SK-N-SH (cell line): ENCODE measurements around the gene DLG4. TPM values are rescaled to one million over a fixed set of nuclear protein-coding genes. Genes with fewer than 3 reads are reported as not detected.

Experiments
- CTCF ChIA-PET: fragments of 300-600, 350-600 bp; formaldehyde crosslinking; extraction: SDS; loops from one replicate; lab custom pipeline; 2021; lab: Yijun Ruan, JAX
- POLR2A ChIA-PET: fragments of 350-600 bp; sonication (Branson Sonifier 250); formaldehyde crosslinking; extraction: SDS; loops from one replicate; lab custom pipeline; 2020; ENCODE audit warnings: antibody characterized with exemption, inconsistent platforms; lab: Yijun Ruan, JAX
- DNase-seq: peaks from one replicate; pipeline ENCODE4 v3.0.0; 2012
- H2AFZ ChIP-seq: fragments of 200-600 bp; sonication (generic); 2 replicates; pipeline ENCODE4 v1.8.1; 2016; ENCODE audit warnings: antibody characterized with exemption, mild to moderate bottlenecking, low read depth
- H3F3A ChIP-seq: fragments of 200-600 bp; sonication (generic); replicated peaks from 2 replicates; pipeline ENCODE3; 2016; ENCODE audit warnings: antibody characterized with exemption, mild to moderate bottlenecking; ENCODE audit not compliant: insufficient read depth
- H3K27ac ChIP-seq, 2 experiments: fragments of 200-500 bp in 1 of 2; fragments of 200-600 bp in 1 of 2; sonication (Bioruptor generic) in 1 of 2; sonication (generic), shearing (Covaris generic) in 1 of 2; 2 replicates each; pipeline versions ENCODE4 v1.5.1 to v1.6.1; 2014 to 2016; ENCODE audit warnings: low read depth in 2 of 2, inconsistent platforms in 1 of 2, low read length in 1 of 2, mild to moderate bottlenecking in 1 of 2, mixed read lengths in 1 of 2
- H3K27me3 ChIP-seq: fragments of 200-600 bp; sonication (generic), shearing (Covaris generic); 2 replicates; pipeline ENCODE4 v1.6.1; 2016; ENCODE audit warnings: mixed run types; ENCODE audit not compliant: insufficient read depth
- H3K36me3 ChIP-seq, 2 experiments: fragments of 200-500 bp in 1 of 2; fragments of 200-600 bp in 1 of 2; sonication (Bioruptor generic) in 1 of 2; sonication (generic) in 1 of 2; replicated peaks in 1 of 2; 2 replicates each; pipeline versions ENCODE3 to v1.5.1; 2014 to 2016; ENCODE audit warnings: low read length in 1 of 2, mild to moderate bottlenecking in 1 of 2; ENCODE audit not compliant: insufficient read depth in 2 of 2, control insufficient read depth in 1 of 2
- H3K4me1 ChIP-seq, 2 experiments: fragments of 200-500 bp in 1 of 2; fragments of 200-600 bp in 1 of 2; sonication (Bioruptor generic) in 1 of 2; sonication (generic), shearing (Covaris generic) in 1 of 2; 2 replicates each; pipeline versions ENCODE4 v1.5.1 to v1.6.1; 2014 to 2016; ENCODE audit warnings: low read depth in 1 of 2, low read length in 1 of 2, mixed run types in 1 of 2; ENCODE audit not compliant: insufficient read depth in 2 of 2, control insufficient read depth in 1 of 2
- H3K4me2 ChIP-seq: fragments of 200-600 bp; sonication (generic), shearing (Covaris generic); 2 replicates; pipeline ENCODE4 v1.6.1; 2017; ENCODE audit warnings: mixed run types
- H3K4me3 ChIP-seq, 2 experiments: fragments of 200-500 bp in 1 of 2; fragments of 200-600 bp in 1 of 2; sonication (Bioruptor generic) in 1 of 2; sonication (generic), shearing (Covaris generic) in 1 of 2; 2 replicates each; pipeline versions ENCODE4 v1.5.1 to v1.8.1; 2014 to 2016; ENCODE audit warnings: low read depth in 2 of 2, inconsistent platforms in 1 of 2, low read length in 1 of 2, mild to moderate bottlenecking in 1 of 2, mixed read lengths in 1 of 2, moderate library complexity in 1 of 2
- H3K79me2 ChIP-seq: fragments of 200-600 bp; sonication (generic); 2 replicates; pipeline ENCODE4 v1.8.1; 2017; ENCODE audit warnings: mild to moderate bottlenecking; ENCODE audit not compliant: insufficient read depth
- H3K9ac ChIP-seq: fragments of 200-600 bp; sonication (generic); 2 replicates; pipeline ENCODE4 v1.6.1; 2017; ENCODE audit warnings: mixed run types
- H3K9me2 ChIP-seq: fragments of 200-600 bp; sonication (generic); 2 replicates; pipeline ENCODE4 v1.6.1; 2017; ENCODE audit warnings: mixed run types
- H3K9me3 ChIP-seq: fragments of 200-600 bp; sonication (generic); 2 replicates; pipeline ENCODE4 v1.6.1; 2017; ENCODE audit warnings: mixed run types, mild to moderate bottlenecking, moderate library complexity
- H4K20me1 ChIP-seq: fragments of 200-600 bp; sonication (generic); 2 replicates; pipeline ENCODE4 v1.6.1; 2017; ENCODE audit warnings: mild to moderate bottlenecking, mixed run types; ENCODE audit not compliant: insufficient read depth
- EP300 ChIP-seq, 2 experiments: IDR thresholded peaks; 2 replicates each; pipeline versions ENCODE4 v1.4.0 to v1.6.1; 2012; ENCODE audit warnings: borderline replicate concordance in 1 of 2, low read depth in 1 of 2, low read length in 1 of 2
- EZH2phosphoT487 ChIP-seq: fragments of 200-600 bp; sonication (generic); IDR thresholded peaks from 2 replicates; pipeline ENCODE4 v1.6.1; 2017; ENCODE audit warnings: low read depth, mixed run types, mild to moderate bottlenecking, antibody characterized with exemption, moderate library complexity, borderline replicate concordance
- FOSL2 ChIP-seq: IDR thresholded peaks from 2 replicates; pipeline ENCODE4 v1.4.0; 2012; ENCODE audit warnings: low read depth, mild to moderate bottlenecking, moderate library complexity, borderline replicate concordance
- FOXJ3 ChIP-seq: sonication (generic); formaldehyde crosslinking; IDR thresholded peaks from 2 replicates; pipeline ENCODE4 v1.5.1; 2020; ENCODE audit warnings: mild to moderate bottlenecking, missing genetic modification reagents
- FOXM1 ChIP-seq: IDR thresholded peaks from 2 replicates; pipeline ENCODE4 v1.4.0; 2012; ENCODE audit warnings: low read depth, mild to moderate bottlenecking
- GABPA ChIP-seq: IDR thresholded peaks from 2 replicates; pipeline ENCODE4 v1.4.0; 2012; ENCODE audit warnings: low read depth, mild to moderate bottlenecking
- IRF3 ChIP-seq: fragments of 150-350 bp; IDR thresholded peaks from 2 replicates; pipeline ENCODE4 v1.6.1; 2016; ENCODE audit warnings: mild to moderate bottlenecking, low read depth, low read length
- NRF1 ChIP-seq: IDR thresholded peaks from 2 replicates; pipeline ENCODE4 v1.6.1; 2012; ENCODE audit warnings: low read depth, mild to moderate bottlenecking, low read length
- POLR2AphosphoS5 ChIP-seq: IDR thresholded peaks from 2 replicates; pipeline ENCODE4 v1.6.1; 2012; ENCODE audit warnings: low read depth, low read length
- SMC3 ChIP-seq: IDR thresholded peaks from 2 replicates; pipeline ENCODE4 v1.6.1; 2012; ENCODE audit warnings: low read depth, low read length, improper control_type of control experiment
- TAF1 ChIP-seq: IDR thresholded peaks from 2 replicates; pipeline ENCODE4 v1.6.1; 2012; ENCODE audit warnings: low read depth, mild to moderate bottlenecking, low read length, moderate library complexity, borderline replicate concordance
- TCF12 ChIP-seq: IDR thresholded peaks from 2 replicates; pipeline ENCODE4 v1.4.0; 2012
- USF2 ChIP-seq: fragments of 150-350 bp; IDR thresholded peaks from 2 replicates; pipeline ENCODE4 v1.6.1; 2017; ENCODE audit warnings: antibody characterized with exemption, low read length, low read depth, borderline replicate concordance
- WGBS: methylation state at CpG from one replicate; pipeline ENCODE4 v1.1.6; 2017; ENCODE audit warnings: low lambda C conversion rate; 5-methylcytosine and 5-hydroxymethylcytosine counted together
- polyA plus RNA-seq, 3 experiments: library from polyadenylated mRNA; depleted of rRNA; stranded (reverse); fragments of >200 nt; gene quantifications; 2 replicates each; pipeline ENCODE4 v1.2.3, GENCODE V29; 2012
- TF ChIP-seq, protein P1 (sequence below): IDR thresholded peaks from 2 replicates; pipeline ENCODE4 v1.6.1; 2012; ENCODE audit warnings: mild to moderate bottlenecking, low read depth, low read length, moderate library complexity
- TF ChIP-seq, protein P2 (sequence below): IDR thresholded peaks from 2 replicates; pipeline ENCODE4 v1.4.0; 2012; ENCODE audit warnings: low read depth, borderline replicate concordance

Gene DLG4
- polyA plus RNA-seq, 1 of the 3 experiments (the other 2 are of a cell fraction): 30.5 TPM

DNA sequence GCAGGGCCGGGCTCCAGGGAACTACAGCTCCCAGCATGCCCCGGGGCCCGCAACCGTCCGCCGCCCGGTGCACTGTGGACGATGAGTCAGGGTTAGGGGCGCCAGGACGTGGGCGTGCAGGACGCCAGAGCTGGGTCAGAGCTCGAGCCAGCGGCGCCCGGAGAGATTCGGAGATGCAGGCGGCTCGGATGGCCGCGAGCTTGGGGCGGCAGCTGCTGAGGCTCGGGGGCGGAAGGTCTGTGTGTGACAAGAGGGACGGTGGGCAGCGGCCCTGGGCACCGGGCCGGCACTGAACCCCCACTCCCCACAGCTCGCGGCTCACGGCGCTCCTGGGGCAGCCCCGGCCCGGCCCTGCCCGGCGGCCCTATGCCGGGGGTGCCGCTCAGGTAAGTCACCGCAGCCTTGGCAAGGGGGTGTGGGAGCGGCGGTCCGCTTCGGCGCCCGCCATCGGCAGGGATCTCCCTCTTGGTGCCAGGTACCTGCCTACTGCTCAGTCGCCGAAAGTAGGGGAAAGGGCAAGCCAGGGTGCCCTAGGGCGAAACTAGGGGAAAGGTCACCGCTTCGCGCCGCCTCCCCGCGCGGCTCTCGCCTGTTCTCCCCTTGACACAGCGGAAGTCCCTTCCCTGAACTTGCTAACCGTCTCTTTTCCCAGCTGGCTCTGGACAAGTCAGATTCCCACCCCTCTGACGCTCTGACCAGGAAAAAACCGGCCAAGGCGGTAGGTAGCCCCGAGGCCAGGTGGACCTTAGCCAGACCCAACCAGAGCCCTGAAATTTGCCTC is at the start of gene DLG4, which contains the start of gene ACADVL (continued):
- TF ChIP-seq EZH2phosphoT487 (no peak), IRF3 (no peak), EP300 (IDR thresholded peaks at IDR 0.05; ENCODE audit: borderline replicate concordance in 1 of 2, low read depth in 1 of 2, low read length in 1 of 2) (no peak), TCF12 (peak; percentile 12; the same call in 1 of the 2 replicates), FOXJ3 (no peak), FOSL2 (peak; percentile 63; the same call in 1 of the 2 replicates)
- TF ChIP-seq, protein P1, sequence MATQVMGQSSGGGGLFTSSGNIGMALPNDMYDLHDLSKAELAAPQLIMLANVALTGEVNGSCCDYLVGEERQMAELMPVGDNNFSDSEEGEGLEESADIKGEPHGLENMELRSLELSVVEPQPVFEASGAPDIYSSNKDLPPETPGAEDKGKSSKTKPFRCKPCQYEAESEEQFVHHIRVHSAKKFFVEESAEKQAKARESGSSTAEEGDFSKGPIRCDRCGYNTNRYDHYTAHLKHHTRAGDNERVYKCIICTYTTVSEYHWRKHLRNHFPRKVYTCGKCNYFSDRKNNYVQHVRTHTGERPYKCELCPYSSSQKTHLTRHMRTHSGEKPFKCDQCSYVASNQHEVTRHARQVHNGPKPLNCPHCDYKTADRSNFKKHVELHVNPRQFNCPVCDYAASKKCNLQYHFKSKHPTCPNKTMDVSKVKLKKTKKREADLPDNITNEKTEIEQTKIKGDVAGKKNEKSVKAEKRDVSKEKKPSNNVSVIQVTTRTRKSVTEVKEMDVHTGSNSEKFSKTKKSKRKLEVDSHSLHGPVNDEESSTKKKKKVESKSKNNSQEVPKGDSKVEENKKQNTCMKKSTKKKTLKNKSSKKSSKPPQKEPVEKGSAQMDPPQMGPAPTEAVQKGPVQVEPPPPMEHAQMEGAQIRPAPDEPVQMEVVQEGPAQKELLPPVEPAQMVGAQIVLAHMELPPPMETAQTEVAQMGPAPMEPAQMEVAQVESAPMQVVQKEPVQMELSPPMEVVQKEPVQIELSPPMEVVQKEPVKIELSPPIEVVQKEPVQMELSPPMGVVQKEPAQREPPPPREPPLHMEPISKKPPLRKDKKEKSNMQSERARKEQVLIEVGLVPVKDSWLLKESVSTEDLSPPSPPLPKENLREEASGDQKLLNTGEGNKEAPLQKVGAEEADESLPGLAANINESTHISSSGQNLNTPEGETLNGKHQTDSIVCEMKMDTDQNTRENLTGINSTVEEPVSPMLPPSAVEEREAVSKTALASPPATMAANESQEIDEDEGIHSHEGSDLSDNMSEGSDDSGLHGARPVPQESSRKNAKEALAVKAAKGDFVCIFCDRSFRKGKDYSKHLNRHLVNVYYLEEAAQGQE: no peak

DNA sequence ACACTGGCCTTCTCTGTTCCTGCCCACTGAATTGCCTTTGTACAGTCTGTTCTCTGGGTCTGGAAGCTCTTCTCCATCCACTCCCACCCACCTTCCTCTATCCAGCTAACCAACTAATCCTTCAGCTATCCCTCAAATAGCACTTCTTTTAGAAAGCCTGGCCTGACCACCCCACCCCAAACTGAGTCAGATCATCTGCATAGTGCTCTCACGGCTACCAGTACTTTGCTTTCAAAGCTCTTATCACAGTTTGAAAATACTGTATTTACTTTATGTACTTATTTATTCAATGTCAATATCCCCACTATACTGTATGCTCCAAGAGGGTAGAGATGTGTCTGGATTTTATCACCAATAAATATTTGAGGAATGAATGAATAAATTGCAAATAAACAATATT is 47.1 kb upstream of the DLG4 start:
- H3K9me3 ChIP-seq: no peaks in the 10 kb centered on the region
- H2AFZ ChIP-seq: no peak overlapping the region
- H4K20me1 ChIP-seq: no peaks in the 10 kb centered on the region
- no peak overlapping the region for H3K4me3 ChIP-seq
- 62% methylated on average over 1 of the region's 1 CpG for WGBS
- H3K27ac ChIP-seq: peak overlapping the region in 1 of 2 experiments; percentile 46; a peak in 1 of 4 replicates
- ChIA-PET CTCF (interaction anchor here (1.2 to 2.0 kb wide), 4 partner anchors 15 to 89 kb away, joined by 4 to 12 read pairs (median 5); partner anchors contain the start of gene SLC2A4), POLR2A (no interaction called here)
- no peaks in the 10 kb centered on the region for H3K9me2 ChIP-seq
- no peaks in the 10 kb centered on the region for H3K79me2 ChIP-seq
- no peak overlapping the region for H3K4me2 ChIP-seq
- H3K36me3 ChIP-seq: no peaks in the 10 kb centered on the region
- peaks cover 21% of the 10 kb centered on the region for H3F3A ChIP-seq
- H3K9ac ChIP-seq: no peak overlapping the region
- H3K4me1 ChIP-seq: peaks cover 0 to 6% of the 10 kb centered on the region in 2 experiments; a peak in 2 of 4 replicates
- TF ChIP-seq POLR2AphosphoS5 (no peak), IRF3 (no peak), SMC3 (no peak), FOXM1 (no peak), EP300 (IDR thresholded peaks at IDR 0.05; ENCODE audit: borderline replicate concordance in 1 of 2, low read depth in 1 of 2, low read length in 1 of 2) (no peak), GABPA (no peak), FOSL2 (no peak), NRF1 (no peak), TAF1 (no peak), EZH2phosphoT487 (no peak), USF2 (no peak)
- TF ChIP-seq, protein P2, sequence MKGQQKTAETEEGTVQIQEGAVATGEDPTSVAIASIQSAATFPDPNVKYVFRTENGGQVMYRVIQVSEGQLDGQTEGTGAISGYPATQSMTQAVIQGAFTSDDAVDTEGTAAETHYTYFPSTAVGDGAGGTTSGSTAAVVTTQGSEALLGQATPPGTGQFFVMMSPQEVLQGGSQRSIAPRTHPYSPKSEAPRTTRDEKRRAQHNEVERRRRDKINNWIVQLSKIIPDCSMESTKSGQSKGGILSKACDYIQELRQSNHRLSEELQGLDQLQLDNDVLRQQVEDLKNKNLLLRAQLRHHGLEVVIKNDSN: no peak
- DNase-seq: no peak
- H3K27me3 ChIP-seq: no peaks in the 10 kb centered on the region
